ENCODE measurements around the gene SLC25A6.

The SLC25A6 gene

GRCh38 chrX:1391707-1392375 lies at the start of gene SLC25A6:
SLC25A6 (minus strand) TSS chrX:1392113; CDS start chrX:1392009, 104 bp downstream.
- DNase-seq (ENCODE audit: low read depth), result peak; percentile 79
- TF ChIP-seq, protein P1, sequence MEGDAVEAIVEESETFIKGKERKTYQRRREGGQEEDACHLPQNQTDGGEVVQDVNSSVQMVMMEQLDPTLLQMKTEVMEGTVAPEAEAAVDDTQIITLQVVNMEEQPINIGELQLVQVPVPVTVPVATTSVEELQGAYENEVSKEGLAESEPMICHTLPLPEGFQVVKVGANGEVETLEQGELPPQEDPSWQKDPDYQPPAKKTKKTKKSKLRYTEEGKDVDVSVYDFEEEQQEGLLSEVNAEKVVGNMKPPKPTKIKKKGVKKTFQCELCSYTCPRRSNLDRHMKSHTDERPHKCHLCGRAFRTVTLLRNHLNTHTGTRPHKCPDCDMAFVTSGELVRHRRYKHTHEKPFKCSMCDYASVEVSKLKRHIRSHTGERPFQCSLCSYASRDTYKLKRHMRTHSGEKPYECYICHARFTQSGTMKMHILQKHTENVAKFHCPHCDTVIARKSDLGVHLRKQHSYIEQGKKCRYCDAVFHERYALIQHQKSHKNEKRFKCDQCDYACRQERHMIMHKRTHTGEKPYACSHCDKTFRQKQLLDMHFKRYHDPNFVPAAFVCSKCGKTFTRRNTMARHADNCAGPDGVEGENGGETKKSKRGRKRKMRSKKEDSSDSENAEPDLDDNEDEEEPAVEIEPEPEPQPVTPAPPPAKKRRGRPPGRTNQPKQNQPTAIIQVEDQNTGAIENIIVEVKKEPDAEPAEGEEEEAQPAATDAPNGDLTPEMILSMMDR (IDR thresholded peaks at IDR 0.05; ENCODE audit: control insufficient read depth, insufficient read depth, low read depth, low read length, missing control alignments), result no peak
- peak within 1 kb of the TSS; percentile 94 for H3K4me3 ChIP-seq (ENCODE audit: control insufficient read depth, low read depth, low read length)

GRCh38 chrX:1440506-1440905 lies 48.6 kb upstream of the SLC25A6 start:
- H3K4me3 ChIP-seq (ENCODE audit: control insufficient read depth, low read depth, low read length), result no peak overlapping the region
- TF ChIP-seq, protein P1 (IDR thresholded peaks at IDR 0.05; ENCODE audit: control insufficient read depth, insufficient read depth, low read depth, low read length, missing control alignments), result no peak
- no peak for DNase-seq (ENCODE audit: low read depth)

DNA sequence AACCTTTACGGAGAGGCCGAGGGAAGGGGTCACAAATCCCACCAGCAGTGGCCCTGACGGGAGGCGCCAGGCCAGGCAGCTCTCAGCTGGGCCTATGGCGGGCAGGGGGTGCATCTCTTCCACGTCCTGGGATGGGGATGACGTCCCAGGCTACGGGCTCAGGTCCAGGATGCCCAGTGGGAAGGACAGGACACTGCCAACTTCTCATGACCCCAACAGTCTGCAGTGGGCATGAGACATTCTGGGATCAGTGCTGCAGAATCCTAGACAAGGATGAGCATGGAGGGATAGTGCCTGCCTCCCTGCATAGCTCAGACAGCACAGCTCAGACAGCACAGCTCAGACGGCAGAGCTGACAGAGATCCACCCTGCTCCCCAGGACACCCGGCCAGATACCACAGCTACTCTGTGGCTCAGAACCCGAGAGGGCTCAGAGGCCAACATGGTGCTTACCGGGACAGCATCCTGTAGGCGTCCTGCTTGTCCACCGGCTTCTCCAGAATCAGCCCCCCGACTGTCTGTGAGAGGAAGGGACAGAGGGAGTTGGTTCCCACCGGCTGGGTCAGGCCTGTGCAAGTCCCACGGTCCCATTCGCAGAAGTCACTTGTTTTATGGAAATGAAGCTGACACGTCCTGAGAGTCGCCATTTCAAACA lies 43.5 kb upstream of the SLC25A6 start:
- TF ChIP-seq, protein P1 (IDR thresholded peaks at IDR 0.05; ENCODE audit: control insufficient read depth, insufficient read depth, low read depth, low read length, missing control alignments), result no peak
- no peak overlapping the region for H3K4me3 ChIP-seq (ENCODE audit: control insufficient read depth, low read depth, low read length)
- DNase-seq (ENCODE audit: low read depth), result no peak

- H3K4me3 ChIP-seq (ENCODE audit: control insufficient read depth, low read depth, low read length), result no peak overlapping the region
- no peak for DNase-seq (ENCODE audit: low read depth)
- TF ChIP-seq, protein P1 (IDR thresholded peaks at IDR 0.05; ENCODE audit: control insufficient read depth, insufficient read depth, low read depth, low read length, missing control alignments), result no peak
Observed at GRCh38 chrX:1434871-1435240, 42.9 kb upstream of the SLC25A6 start.

DNA sequence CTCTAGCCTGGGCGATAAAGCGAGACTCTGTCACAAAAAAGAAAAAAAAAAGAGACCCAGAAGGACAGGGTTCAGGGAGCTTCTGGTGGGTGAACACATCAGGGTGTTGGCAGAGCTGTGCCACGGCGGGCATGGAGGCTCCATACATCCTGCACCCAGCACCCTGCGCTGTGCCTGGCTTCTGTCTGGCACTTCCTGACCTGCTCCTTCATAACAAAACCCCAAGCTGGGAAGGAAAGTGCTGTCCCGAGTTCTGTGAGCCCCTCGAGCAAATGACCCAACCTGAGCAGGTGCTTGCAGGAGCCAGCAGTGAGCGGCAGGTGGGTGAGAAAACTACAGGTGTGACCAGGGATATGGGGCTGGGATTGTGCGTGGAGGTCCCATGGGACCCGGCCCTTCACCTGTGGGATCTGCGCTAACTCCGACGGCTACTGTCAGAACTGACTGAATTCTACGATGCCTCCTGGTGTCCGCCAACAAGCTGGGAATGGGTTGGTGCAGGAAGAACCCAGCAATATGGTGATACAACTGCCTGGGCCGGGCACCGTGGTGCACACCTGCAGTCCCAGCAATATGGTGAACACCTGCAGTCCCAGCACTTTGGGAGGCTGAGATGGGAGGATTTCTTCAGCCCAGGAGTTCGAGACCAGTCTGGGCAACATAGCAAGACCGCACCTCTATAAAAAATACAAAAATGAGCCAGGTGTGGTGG lies 41.9 kb upstream of the SLC25A6 start:
- TF ChIP-seq, protein P1 (IDR thresholded peaks at IDR 0.05; ENCODE audit: control insufficient read depth, insufficient read depth, low read depth, low read length, missing control alignments), result no peak
- no peak for DNase-seq (ENCODE audit: low read depth)
- no peak overlapping the region for H3K4me3 ChIP-seq (ENCODE audit: control insufficient read depth, low read depth, low read length)

DNA sequence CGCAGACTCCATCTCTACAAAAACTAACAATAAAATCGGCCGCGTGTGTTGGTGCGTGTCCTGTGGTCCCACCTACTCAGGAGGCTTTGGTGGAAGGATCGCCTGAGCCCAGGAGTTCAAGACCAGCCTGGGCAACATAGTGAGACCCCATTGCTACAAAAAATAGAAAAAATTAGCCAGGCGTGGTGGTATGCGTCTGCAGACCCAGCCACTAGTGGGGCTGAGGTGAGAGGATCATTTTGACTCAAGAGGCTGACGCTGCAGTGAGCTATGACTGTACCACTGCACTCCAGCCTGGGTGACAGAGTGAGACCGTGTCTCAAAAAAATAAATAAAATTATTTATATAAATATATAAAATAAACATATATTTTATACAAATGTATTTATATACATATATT lies 38.5 kb upstream of the SLC25A6 start:
- H3K4me3 ChIP-seq (ENCODE audit: control insufficient read depth, low read depth, low read length), result no peak overlapping the region

More for the DNA sequence above, 38.5 kb upstream of the SLC25A6 start:
- TF ChIP-seq, protein P1 (IDR thresholded peaks at IDR 0.05; ENCODE audit: control insufficient read depth, insufficient read depth, low read depth, low read length, missing control alignments), result no peak
- no peak for DNase-seq (ENCODE audit: low read depth)
